ENCODE results near the gene CD200R1.
"Not testable (repeated sequence)": the region's sequence is repeated elsewhere in the genome, so short reads cannot be mapped to it uniquely, and the experiment has no call there.

Gene CD200R1

DNA sequence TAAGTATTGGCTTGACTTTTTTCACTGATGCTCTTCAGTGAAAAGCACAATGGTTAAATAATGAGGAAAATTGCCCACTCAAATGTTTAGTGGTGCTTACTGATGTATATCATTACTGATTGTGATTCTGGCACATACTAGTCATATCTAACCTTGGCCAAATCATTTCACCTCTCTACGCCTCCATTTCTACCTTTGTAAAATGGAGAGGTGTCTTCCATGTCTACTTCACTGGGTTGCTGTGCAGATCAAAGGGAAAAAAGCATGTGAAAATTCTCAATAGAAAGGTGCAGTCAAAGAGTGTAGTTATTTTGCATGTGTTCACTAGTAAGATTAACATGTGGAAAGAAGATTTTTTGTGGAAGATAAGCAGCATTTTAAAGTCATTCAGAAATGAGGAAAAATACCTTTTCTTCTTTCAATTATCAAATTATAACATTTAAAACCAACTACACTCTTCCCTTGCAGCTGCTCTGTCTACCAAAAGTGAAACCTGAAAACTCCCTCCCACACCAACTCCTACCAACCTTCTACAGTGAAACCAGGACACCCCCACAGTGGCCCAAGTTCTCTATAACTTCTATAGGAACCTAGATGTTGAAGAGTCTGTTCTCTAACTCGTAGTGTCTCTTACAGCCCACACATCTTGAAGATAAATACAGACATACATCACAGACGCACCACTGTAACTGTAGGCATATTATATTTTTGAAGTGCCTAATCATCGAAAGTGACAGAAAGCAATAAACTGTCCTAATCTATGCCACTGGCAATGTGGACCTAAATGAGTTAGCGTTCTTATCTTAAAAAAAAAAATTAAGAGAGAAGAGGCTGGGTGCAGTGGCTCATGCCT is 1.4 kb downstream of the CD200R1 start:
- DNase-seq: peak in 1 of 4 experiments; percentile 5

DNA sequence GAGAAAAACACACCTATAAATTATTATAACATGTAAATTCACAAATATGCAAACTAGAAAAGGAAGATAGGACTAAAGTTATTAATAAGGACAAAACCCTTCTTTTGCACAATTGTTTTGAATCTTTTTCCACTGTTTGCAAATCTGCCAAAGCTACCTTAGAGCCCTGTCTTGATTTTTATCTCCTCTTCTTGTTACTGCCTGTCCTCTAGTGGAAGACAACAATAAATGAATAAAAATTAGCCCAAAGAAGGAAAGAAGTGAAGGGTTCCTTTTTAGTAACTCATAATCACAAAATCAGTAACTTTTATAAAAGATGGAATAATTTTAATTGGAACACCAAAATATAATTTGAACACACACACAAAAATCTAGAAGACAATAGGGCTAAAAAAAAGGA is 2.7 kb downstream of the CD200R1 start:
- DNase-seq: no peak

- DNase-seq: no peak
Measured at GRCh38 chr3:112967828-112968227, 7.1 kb downstream of the CD200R1 start.

DNA sequence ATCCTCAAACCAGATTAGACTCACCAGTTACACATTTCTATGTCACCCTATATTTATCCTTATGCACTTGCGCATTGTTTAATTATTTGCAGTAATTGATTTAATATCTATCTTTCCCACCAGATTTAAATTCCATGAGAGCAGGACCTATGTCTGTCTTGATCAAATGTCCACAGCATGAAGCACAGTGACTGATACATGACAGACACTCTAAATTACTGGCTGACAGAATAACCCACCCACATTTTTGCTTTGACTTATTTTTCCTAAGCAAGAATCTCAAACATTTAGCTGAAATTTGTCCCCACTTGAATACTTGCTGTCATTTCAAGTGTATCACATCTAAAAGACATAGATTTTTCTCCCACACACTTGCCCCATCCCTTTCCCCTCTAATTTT is 7.5 kb downstream of the CD200R1 start:
- DNase-seq: no peak

DNA sequence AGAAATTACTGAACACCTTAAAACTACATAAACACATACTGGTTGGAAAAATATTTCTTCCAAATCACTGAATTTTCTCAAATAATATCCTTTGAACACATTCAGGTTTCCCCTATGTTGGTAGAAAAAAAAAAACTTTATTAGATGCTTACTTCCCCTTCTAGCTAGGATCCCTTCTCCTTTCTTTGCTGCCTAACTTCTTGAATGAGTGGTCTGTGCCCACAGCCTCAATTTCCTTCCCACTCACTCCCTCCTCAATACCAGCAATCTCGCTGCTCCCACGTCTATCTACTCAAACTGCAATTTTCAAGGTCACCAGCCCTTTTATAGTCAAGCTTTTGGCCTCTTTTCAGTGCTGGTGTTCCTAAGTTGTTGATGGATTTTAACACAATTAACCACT is 8.3 kb downstream of the CD200R1 start:
- DNase-seq: no peak

DNA sequence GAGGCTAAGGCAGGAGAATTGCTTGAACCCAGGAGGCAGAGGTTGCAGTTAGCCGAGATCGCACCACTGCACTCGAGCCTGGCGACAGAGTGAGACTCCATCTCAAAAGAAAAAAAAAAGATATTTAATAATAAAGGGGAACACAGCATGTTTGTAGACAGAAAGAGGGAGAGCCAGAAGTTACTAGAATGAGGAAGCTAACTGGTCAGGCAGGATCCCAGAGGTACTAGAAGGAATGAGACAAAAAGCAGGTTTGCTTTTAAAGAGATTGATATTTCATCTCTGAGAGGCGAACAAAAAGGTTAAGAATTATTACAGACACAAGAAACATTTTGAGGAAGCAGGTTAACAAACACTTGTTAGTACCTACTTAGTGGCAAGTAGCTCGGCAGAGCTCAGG is 9.2 kb downstream of the CD200R1 start:
- no peak for DNase-seq

- no peak for DNase-seq
Measured at GRCh38 chr3:112963683-112964082, 11.2 kb downstream of the CD200R1 start.

DNA sequence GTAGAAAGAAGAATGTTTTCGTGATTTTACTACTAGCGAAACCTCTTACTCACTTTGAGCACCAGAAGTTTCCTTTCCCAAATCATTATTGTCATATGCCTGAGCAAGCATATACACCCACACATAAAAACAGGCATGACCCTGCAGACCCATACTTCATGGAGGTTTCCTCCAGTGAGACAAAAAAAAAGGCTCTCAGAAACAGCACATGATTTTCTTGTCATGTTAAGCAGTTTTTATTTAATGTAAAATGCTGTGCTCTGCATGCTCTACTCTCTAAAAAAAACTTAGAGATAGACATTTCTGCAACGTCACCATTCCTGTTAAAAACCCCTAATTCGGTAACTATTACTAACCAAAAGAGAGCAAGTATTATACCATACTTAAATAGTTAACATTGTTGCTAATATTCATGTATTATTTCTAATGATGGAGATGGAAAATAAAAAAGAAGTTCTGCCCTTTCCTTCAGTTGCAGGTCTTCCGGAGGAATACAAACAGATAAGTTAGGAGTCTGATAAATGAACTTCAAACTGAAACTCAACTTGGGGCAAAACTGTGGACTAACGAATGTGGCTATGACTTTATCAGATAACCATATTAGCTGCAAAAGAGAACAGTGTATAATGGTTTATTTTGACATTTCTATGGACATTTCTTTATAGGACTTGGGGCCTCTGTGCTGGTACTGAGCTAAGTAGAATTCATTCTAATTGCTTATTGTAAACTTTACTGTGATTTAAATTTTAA is 15.9 kb downstream of the CD200R1 start:
- DNase-seq: no peak

DNA sequence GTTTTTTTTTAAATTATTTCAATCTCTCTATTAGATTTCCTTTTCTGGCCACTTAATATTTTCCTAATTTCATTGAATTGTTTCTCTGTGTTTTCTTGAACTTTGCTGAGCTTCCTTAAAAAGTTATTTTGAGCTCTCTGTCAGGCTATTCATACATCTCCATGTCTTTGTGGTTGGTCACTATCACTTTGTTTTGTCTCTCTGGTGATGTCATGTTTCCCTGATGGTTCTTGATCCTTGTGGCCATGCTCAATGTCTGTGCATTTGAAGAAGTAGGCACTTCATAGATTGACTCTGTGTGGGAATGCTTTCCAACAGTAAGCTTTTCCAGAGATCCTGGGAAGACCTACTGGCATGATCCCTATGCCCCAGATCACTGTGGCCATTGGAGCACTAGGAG is 18.6 kb downstream of the CD200R1 start:
- DNase-seq: no peak

GRCh38 chr3:112948346-112948838 is 26.5 kb downstream of the CD200R1 start:
- DNase-seq: no peak

- no peak for DNase-seq
Measured at GRCh38 chr3:112931736-112932521, 43.0 kb downstream of the CD200R1 start.

GRCh38 chr3:112930771-112931170 is 44.1 kb downstream of the CD200R1 start:
- no peak for DNase-seq

- no peak for DNase-seq
Measured at GRCh38 chr3:112925969-112926368, 48.9 kb downstream of the CD200R1 start.

- no peak for DNase-seq
Measured at GRCh38 chr3:112925560-112925959, 49.3 kb downstream of the CD200R1 start.

DNA sequence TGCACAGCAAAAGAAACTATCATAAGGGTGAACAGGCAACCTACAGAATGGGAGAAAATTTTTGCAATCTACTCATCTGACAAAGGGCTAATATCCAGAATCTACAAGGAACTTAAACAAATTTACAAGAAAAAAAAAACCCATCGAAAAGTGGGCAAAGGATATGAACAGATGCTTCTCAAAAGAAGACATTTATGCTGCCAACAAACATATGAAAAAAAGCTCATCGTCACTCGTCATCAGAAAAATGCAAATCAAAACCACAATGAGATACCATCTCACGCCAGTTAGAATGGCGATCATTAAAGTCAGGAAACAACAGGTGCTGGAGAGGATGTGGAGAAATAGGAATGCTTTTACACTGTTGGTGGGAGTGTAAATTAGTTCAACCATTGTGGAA is 55.4 kb downstream of the CD200R1 start:
- DNase-seq: not testable (repeated sequence)

DNA sequence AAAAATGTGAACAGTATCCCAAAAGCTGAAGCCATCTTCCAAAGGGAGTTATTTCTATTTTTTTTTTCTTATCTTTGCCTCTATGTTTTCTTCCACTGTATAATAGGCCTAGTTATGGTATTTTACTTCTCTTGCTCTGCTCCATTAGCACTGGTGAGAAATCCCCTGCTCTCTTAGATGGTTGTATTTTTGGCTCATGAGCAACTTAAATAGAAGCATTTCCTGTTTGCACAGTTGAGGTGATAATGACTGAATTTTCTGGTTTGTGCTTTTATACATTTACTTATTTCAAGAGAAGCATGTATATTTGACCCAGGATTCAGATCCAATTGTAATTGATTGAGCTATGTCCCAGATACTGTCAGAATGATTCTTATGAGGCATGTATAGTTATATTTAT is 66.7 kb downstream of the CD200R1 start:
- DNase-seq: no peak

- no peak for DNase-seq
Measured at GRCh38 chr3:112904786-112905185, 70.1 kb downstream of the CD200R1 start.

DNA sequence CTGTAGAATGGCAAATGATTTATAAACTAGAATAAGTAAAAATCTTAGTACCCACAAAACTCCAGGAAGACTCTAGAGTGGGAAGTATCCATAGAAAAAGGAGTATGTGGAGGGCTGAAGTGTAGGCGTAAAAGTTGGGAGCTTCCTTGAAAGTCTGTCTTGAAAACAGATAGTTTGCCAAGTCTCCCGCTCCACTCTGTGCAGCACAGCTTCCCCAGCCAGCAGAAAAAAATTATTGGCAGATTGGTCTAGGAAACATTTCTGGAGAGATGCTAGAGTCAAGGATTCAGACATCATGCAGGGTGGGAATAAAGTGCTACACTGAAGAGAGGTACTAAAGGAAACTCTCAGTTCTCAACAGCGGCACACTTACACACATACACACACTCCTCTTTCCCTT is 74.8 kb downstream of the CD200R1 start:
- no peak for DNase-seq

DNA sequence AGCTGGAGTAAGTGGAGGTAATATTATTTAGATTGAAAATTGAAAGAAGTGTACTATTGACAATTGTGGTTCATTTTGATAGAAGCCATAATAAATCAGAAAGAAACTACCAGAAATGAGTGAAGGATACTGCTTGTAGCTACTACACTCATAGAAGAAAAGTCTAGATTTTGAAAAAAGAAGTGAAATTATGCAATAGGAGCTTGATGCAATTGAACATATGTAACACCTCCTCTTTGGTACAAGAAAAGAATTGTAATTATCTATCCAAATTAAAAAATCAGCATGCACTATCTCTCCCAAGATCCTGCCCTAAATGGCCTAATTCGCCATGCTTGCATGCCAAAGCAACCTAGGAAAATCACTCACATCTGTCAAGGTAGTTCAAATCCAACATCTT is 77.1 kb downstream of the CD200R1 start:
- DNase-seq: no peak

DNA sequence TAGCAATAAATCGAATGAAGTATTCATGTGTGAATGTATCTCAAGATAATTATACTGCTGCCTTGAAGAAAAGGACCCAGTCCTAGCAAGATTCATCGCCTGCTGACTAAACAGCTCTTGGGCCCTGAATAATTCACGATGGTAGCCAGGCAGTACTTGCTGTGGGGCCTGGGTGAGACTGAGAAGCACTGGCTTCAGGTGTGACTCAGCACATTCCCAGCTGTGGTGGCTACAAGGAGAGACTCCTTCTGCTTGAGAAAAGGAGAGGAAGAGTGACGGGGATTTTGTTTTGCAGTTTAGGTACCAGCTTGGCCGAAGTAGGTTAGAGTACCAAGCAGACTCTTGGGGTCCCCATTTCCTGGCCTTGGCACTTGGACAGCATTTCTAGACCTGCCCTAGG is 80.6 kb downstream of the CD200R1 start:
- DNase-seq: no peak

DNA sequence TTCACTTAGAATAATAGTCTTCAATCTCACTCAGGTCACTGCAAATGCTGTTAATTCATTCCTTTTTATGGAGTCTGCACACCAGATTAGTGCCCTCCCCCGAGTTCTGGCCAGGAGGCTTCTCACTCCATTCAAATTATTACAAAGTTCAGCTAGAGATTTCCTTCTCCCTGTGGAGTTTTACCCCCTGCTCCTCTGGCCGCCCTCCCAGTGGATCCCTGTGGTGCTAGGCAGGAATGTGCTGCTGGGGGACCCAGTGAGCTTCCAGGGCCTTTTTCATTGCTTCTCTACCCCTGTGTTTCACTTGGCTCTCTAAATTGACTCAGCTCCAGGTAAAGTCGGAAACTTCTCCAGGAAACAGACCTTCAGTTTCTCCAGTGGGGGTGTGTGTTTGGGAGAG is 85.5 kb downstream of the CD200R1 start:
- DNase-seq: no peak

DNA sequence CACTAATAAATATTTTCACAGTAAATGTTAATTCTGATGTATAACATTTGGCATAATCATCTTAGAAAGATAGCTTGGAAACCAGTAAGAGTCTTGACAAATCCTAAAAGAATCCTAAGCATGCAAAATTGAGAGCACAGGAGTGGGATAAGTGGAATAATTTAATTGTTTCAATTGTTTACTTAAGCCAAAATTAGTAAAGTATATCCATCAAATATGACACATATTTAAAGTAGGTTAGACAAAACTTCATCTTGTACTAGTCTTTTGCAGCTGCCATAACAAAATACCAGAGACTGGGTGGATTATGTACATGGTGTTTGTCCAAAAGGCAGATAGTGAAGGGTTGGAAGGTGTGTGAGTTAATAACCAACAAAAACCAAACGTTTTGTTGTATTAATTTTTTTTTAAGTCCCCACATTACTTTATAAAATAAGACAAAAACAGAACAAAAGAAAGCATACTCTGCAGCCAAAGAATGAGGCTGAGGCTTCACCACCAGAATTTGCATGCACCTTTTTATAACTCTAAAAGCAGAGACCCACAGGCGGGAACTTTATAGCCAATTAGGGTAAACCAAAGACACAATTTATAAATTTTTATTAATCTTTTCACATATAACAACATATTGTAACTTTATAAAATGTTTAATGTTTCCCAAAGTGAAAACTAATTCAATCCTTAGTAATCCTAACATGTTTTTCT is 86.4 kb downstream of the CD200R1 start:
- no peak for DNase-seq

Measured in activated naive CD4-positive, alpha-beta T cell (primary cell).